K562 treated with DMSO at 1 percent for 24 hours (cell line): ENCODE measurements around the gene CASKIN1. TPM values are rescaled to one million over a fixed set of nuclear protein-coding genes. Genes with fewer than 3 reads are reported as not detected.

Experiments used
- total RNA-seq: library from RNA; unstranded; fragments of 300-600 nt; gene quantifications from 2 replicates; pipeline ENCODE4 v1.2.3, GENCODE V29; 2022; ENCODE audit warnings: low read depth; ENCODE audit not compliant: insufficient read depth

The CASKIN1 gene
- 2.6 and 3.7 TPM in 2 replicates for total RNA-seq

DNA sequence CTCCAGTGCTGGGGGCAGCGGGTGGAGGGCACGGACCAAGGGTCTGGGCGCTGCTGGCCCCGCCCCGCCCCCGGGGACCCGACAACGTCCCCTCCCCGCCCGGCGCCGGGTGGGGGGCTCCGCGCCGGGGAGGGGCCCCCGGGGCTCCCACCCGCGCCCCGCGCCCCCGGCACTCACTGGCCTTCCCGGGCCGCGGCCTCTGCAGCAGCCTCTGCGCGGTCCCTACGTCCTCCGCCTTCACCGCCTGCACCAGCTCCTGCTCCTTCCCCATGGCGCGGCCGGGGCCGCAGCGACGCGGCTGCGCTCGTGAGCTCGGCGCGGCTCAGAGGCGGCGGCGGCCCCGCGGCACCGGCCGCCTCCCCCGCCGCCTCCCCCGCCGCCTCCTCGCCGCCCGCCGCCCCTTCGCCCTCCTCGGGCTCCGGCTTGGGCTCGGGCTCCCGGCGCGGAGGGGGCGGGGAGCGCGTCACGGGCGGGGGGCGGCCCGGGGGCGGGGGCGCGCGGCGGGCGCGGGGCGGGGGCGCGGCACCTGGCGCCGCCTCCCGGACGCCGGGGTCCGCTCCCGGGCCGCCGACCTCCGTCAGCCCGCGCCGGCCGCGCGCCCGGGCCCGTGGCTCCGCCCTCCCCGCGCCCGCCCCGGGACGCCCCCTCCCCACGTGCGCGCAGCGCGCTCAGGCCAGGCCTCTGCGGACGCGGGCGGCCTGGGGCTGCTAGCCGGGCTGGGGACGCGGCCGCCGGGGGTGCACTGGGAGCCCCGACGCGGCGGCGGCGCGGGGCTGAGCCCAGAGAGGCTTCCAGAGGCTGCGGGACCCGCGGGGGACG, at the start of gene CASKIN1:
Gene CASKIN1 (minus strand): TSS at position 444 of the 819 bp plus-strand sequence. CDS start 173 bp downstream, at position 271.

DNA sequence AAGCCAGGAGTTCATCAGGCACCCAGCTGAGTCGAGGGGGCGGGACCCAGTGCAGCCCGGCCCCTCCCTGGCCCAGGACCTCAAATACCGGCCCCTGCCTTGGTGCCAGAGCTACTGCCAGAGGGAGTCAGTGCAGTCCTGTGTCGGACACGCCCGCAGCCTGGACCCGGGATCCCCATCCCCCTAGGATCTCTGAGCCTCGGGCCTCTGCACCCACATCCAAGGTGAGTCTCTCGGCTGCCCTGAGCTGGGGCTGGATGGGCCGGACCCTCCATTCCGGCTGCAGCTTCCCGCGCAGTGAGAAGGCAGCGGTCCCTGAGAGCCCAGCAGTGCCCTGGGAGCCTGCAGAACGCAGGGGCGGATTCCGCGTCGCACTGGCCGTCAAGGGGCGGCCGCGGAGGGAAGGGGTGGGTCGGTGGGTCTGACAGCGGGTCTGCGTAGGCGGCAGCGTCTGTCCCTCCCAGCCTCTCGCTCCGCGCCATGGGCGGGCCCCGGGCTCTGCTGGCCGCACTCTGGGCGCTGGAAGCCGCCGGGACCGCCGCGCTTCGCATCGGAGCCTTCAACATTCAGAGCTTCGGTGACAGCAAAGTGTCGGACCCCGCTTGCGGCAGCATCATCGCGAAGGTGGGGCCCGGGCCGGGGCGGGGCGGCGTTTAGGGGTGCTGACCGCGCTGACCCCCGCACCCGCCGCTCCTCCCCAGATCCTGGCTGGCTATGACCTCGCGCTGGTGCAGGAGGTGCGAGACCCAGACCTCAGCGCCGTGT, 40.1 kb upstream of the CASKIN1 start, which contains the start of gene DNASE1L2:
Gene DNASE1L2 (plus strand): TSS at position 108 of the 765 bp plus-strand sequence. CDS start 373 bp downstream, at position 481.

GRCh38 chr16:2223221-2223941, 27.0 kb upstream of the CASKIN1 start, which contains the start of gene E4F1:
Gene E4F1 (plus strand): TSS chr16:2223591. CDS start chr16:2223614, 23 bp downstream.

GRCh38 chr16:2214719-2214968, 18.2 kb upstream of the CASKIN1 start, which contains the start of gene PGP:
Gene PGP (minus strand): TSS chr16:2214840. CDS start chr16:2214777, 63 bp downstream.

DNA sequence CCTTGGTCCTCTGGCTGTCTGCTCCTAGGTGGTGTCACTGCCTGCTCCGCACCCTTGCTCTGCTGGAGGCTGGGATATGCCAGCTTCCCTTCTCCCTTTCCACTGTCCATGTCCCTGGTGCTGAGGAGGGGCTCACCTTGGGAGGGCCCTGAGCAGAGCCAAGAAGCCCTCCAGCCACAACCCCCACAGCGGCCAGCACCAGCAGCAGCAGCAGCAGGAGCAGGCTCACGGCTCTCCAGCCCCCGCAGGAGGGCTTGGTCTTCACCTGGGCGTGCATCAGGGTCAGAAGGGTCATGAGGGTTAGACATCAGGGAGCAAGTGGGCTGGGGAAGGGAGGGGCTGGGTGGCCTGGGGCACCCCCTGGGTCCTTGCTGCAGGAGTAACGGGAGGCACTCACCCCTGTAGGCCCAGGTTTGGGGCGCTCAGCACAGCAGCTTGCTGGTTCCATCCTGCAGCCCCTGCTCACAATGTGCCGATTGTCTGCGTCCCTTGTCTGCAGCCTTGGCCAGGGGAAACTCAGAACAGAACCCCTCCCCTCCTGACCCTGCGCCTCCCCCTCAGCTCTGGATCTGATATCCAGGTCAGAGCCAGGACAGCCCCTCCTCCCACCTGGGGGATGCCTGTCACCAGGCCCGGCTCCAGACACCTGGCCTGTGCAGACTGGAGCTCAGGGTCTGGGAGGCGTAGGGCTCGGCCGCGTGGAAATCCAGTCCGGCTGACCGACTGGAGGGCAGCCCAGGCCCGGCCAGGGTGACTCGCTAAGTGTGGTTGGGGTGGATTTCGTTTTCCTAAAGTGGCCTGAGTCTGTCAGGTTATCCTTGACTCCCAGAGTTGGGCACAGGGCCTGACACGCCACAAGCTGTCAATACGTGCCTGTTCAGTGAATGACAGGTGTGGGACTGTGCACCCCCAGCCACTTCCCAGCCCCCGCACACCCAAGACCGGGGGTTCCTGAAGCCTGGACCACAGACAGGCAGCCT, 14.3 kb upstream of the CASKIN1 start, which contains the start of gene BRICD5:
Gene BRICD5 (minus strand): TSS at position 478 of the 980 bp plus-strand sequence. CDS start 30 bp downstream, at position 448.

DNA sequence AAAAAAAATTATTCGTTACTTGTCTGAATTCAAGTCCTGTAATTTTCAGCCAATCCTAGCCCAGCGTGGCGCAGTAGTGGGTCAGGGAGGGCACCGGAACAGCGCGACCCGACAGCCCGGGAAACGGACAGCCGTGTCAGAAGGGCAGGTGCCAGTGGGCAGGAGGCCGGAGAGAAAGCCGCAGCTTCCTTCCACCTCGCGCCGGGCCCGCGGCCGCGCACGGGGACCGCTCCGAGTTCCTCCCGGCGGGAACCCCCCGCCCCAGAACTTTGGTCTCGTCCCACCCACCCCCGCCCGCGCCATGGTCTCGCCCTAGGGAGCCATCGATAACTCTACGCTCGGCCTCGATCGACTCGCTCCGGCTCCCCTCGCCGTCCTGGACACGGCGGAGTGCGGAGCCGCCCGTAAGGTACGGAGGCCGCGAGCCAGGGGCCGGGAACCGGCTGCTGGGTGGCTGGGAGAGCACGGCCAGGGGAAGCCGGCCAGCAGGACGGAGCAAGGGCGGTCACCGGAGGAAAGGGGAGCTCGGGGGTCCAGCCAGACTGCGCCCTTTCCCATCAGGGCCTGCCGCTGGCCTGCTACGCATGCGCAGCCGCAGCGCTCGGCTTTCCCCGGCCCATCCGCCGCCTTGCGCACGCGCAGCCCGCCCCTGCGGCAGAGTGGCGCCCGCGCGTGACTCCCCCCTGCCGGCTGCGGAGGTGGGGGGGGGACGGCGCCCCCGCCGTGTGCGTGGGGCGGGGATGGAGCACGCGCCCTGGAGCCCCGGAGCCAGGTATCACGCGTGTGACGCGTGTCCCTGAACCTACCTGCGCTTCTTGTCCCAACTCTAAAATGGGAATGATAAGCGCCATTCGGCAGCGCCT, 8.9 kb upstream of the CASKIN1 start, which contains the start of gene MLST8:
Gene MLST8 (plus strand): TSS at position 351 of the 863 bp plus-strand sequence. CDS start 632 bp downstream, outside the sequence.

DNA sequence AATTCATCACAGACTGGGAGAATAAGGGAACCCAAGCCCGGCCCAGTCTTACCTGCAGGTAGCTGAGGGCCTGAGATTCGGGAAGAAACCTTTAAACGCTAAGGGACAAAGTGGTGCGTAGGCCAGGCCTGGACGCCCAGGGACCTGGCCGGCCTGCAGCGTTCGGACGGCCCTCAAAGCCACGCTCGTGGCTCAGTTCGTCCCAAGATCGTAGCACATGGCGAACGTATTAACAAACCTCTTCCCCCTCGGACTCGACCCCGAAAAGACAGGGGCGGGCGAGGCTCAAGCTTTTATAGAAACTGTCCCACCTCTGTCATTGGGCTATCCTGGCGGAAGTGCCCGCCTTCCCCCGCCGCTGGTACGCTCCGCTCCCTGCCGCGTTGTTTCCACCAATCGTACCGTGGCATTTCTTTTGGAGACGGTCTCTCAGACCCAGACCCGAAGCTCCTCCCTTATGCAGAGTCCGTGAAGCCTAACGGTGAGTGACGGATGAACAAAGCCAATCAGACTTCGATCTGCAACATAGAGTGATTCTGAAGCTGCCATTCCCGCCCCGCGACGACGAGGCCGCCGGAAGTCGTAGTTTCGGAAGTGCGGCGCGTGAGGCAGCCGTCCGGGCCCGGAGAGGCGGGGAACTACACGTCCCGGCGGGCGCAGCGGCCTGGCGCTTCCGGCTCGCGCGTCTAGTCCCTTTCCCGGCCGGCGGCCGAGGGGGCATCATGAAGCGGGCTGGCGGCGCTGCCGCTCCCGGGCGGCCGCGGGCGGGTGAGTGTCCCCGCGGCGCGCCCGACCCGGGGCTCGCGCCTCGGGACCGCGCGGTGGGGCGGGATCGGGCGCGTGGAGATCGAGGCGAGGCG, 41.1 kb downstream of the CASKIN1 start, which contains the start of gene TRAF7:
Gene TRAF7 (plus strand): TSS at position 692 of the 860 bp plus-strand sequence. CDS start 8,139 bp downstream, outside the sequence.

GRCh38 chr16:2147981-2148671, 48.3 kb downstream of the CASKIN1 start, which contains the start of gene RAB26:
Gene RAB26 (plus strand): TSS chr16:2148625. CDS start chr16:2148784, 159 bp downstream.

DNA sequence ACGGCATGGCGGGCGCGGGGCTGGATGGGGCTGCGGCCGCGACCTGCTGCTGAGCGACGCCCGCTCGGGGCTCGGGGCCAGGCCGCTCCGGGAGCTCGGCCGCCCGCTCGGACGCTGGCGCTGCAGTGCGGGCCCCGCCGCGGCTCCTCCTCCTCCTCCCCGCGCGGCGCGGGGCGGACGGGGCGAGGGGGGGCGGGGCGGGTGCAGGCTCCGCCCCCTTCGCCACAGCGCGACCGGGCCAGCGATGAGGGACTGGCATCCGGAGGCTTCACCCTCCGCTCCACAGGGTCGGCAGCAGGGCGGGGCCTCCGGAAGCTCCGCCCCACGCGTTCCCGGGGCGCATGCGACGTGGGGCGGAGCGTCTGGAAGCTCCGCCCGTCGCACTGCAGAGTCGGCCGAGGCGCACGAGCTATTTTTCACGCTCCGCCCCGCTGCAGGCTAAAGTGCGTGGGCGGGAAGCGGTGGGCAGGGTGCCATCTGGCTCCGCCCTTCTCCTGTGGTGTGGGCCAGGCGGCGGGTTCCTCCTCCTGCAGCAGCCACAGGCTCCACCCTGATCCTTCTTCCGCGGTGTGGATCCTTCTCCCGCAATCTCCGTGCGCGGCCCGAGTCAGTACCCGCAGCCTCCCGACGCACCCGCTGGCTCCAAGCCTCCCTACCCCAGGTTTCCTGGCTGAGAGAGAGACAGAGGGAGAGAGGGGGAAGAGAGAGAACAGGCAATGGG, 60.5 kb downstream of the CASKIN1 start, which contains the start of gene PKD1:
Gene PKD1 (minus strand): TSS at position 129 of the 721 bp plus-strand sequence. CDS start 209 bp downstream, outside the sequence.

Other genes starting within 250 kb of the CASKIN1 start
- 0.23 and 0.29 TPM in 2 replicates for gene RPL3L, start 241.9 kb downstream of the CASKIN1 start, total RNA-seq
- 256 and 274 TPM in 2 replicates for gene NDUFB10, start 237.1 kb downstream of the CASKIN1 start, total RNA-seq
- 6,981 and 7,733 TPM in 2 replicates for gene RPS2, start 231.8 kb downstream of the CASKIN1 start, total RNA-seq
- gene RNF151, start 229.7 kb downstream of the CASKIN1 start, total RNA-seq, result not detected in 2 replicates
- 59.5 and 67.9 TPM in 2 replicates for gene TBL3, start 224.6 kb downstream of the CASKIN1 start, total RNA-seq
- gene NOXO1, start 215.1 kb downstream of the CASKIN1 start, total RNA-seq, result not detected in 2 replicates
- gene GFER, start 212.4 kb downstream of the CASKIN1 start, total RNA-seq, result 56.1 and 57.0 TPM in 2 replicates
- 42.4 and 48.1 TPM in 2 replicates for gene SYNGR3, start 206.6 kb downstream of the CASKIN1 start, total RNA-seq
- 111 and 123 TPM in 2 replicates for gene ZNF598, start 186.8 kb downstream of the CASKIN1 start, total RNA-seq
- 3.2 and 4.2 TPM in 2 replicates for gene NPW, start 176.8 kb downstream of the CASKIN1 start, total RNA-seq
- 28.4 and 30.8 TPM in 2 replicates for gene NHERF2, start 169.7 kb downstream of the CASKIN1 start, total RNA-seq
- gene NTHL1, start 148.8 kb downstream of the CASKIN1 start, total RNA-seq, result 31.0 and 36.5 TPM in 2 replicates
- gene TSC2, start 148.6 kb downstream of the CASKIN1 start, total RNA-seq, result 69.9 and 72.9 TPM in 2 replicates
- gene PKD1, start 60.7 kb downstream of the CASKIN1 start, total RNA-seq, result 95.2 and 111 TPM in 2 replicates
- 4.4 and 5.8 TPM in 2 replicates for gene RAB26, start 48.0 kb downstream of the CASKIN1 start, total RNA-seq
- gene TRAF7, start 40.8 kb downstream of the CASKIN1 start, total RNA-seq, result 114 and 120 TPM in 2 replicates
- gene MLST8, start 8.8 kb upstream of the CASKIN1 start, total RNA-seq, result 58.9 and 88.9 TPM in 2 replicates
- 12.8 and 15.0 TPM in 2 replicates for gene BRICD5, start 14.3 kb upstream of the CASKIN1 start, total RNA-seq
- 90.8 and 100 TPM in 2 replicates for gene PGP, start 18.2 kb upstream of the CASKIN1 start, total RNA-seq
- 49.6 and 60.2 TPM in 2 replicates for gene E4F1, start 27.0 kb upstream of the CASKIN1 start, total RNA-seq
- gene DNASE1L2, start 39.8 kb upstream of the CASKIN1 start, total RNA-seq, result 5.9 and 7.8 TPM in 2 replicates
- gene ECI1, start 55.0 kb upstream of the CASKIN1 start, total RNA-seq, result 445 and 473 TPM in 2 replicates
- gene RNPS1, start 71.5 kb upstream of the CASKIN1 start, total RNA-seq, result 229 and 242 TPM in 2 replicates
- 30.6 and 32.9 TPM in 2 replicates for gene ABCA3, start 144.1 kb upstream of the CASKIN1 start, total RNA-seq
- 49.2 and 49.5 TPM in 2 replicates for gene CCNF, start 232.8 kb upstream of the CASKIN1 start, total RNA-seq